H4 (cell line): ENCODE data around the gene SOX13. TPM values are rescaled to one million over a fixed set of nuclear protein-coding genes. Genes with fewer than 3 reads are reported as not detected.
A peak's percentile ranks its signal among the peaks of the same experiment; 100 is the strongest.
"Not testable (repeated sequence)": the region's sequence is repeated elsewhere in the genome, so short reads cannot be mapped to it uniquely, and the experiment has no call there.

Source experiments
- DNase-seq: peaks from one replicate; pipeline ENCODE4 v3.0.0-alpha.2; 2015; ENCODE audit warnings: low spot score
- total RNA-seq: library from RNA; depleted of rRNA; stranded (reverse); fragments of >200 nt; shearing (Covaris generic); gene quantifications from 2 replicates; pipeline ENCODE4 v1.2.3, GENCODE V29; 2014

SOX13 gene
- total RNA-seq, 1 experiment from 2014 or later = 1.4 TPM

DNA sequence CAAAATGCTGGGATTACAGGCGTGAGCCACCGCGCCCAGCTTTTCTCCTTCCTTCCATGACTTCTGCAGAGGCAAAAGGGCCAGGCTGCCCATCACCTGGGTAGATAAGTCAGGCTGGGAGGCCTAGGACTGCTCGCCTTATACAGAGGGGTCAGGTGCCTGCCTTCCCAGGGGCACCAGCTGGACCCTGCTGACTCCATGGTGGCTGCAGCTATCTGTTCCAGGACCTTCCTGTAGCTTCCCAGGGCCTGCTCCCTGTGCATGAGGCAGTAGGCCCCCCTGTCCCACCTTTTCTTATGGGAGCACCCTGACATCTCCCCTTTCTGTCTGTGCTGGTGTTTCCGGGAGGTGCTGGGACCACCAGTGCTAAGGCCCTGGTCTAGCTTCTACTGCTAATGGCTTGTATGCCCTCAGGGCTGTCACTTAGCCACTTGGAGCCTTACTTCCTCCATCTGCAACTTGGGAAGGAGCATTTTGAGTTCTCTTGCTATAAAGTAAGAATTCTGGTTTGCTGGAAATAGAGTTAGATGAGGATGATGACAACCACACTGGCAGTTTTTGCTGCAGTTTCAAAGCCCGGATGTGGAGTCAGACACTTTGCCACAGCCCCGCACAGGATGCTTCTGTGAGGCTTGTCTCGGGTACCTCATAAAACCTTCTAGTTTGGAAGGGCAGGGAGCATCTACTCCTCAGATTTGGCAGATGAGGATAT lies 14.4 kb downstream of the SOX13 start:
- no peak for DNase-seq

GRCh38 chr1:204087893-204088528 lies 15.1 kb downstream of the SOX13 start:
- DNase-seq = no peak

DNA sequence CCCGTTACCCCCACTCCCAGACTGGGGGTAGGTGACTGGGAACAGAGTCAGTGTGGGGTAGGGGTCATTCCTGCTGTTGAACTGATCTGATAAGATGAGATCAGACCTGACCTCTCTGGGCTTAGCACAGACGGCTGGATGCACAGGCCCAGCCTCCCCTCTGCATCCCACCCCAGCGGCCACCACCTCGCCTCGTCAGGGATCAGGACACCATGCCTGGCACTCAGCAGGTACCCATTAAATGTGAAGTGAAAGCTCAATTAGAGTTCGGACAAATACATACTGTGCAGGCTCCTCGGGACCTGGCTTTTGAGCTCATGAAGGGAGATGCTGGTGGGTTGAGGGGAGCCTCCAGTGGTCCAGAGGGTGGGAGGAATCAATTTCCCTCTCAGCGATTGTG lies 15.7 kb downstream of the SOX13 start:
- no peak for DNase-seq

DNA sequence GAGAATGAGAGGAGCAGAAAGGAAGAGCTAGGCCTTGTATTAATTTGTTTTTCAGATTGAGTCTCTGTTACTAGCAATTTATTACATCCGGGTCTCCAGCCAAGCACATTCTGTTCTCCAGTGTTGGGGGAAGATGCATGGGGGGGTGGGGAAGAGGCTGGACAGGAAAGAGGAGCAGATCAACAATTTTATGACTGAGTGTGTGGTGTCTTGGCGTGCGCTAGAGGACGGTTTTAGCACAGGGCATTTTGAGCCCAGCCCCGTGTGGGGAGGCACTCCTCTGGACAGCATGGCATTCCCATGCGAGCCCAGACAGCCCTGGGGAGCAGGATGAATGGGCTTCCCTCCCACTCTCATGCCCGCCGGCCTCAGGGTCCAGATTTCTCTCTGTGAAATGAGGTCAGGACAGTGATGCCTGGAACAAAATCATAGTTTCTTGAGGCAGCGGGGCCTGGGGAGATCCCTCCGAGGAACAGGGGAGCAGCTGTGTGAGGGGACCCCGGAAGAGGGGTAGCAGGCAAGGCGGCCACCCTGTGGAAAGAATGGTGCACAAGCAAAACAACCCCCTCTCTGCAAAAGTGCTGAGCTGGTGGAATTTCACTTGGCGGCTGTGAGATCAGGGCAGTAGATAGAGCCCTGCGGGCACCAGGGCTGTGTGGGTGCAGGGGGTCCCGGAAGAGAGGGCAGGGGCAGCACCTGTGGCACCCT lies 16.3 kb downstream of the SOX13 start:
- no peak for DNase-seq

DNA sequence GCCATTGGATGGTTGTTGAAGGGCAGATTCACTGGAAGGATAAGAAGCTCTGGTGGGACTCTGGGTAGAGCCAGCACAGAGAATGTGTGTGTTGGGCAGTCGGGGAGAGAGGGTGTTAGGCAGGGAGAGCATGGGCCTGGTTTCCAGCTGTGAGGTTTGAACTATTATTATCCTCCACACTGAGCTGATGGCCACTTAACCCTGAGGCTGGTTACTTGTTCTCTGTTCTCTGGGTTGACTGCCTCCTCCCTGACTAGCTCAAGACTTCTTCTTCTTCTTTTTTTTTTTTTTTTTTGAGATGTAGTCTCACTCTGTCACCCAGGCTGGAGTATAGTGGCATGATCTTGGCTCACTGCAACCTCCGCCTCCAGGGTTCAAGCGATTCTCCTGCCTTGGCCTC lies 17.2 kb downstream of the SOX13 start:
- not testable (repeated sequence) for DNase-seq

- DNase-seq = no peak
Measured at GRCh38 chr1:204091066-204091465, 18.2 kb downstream of the SOX13 start.

DNA sequence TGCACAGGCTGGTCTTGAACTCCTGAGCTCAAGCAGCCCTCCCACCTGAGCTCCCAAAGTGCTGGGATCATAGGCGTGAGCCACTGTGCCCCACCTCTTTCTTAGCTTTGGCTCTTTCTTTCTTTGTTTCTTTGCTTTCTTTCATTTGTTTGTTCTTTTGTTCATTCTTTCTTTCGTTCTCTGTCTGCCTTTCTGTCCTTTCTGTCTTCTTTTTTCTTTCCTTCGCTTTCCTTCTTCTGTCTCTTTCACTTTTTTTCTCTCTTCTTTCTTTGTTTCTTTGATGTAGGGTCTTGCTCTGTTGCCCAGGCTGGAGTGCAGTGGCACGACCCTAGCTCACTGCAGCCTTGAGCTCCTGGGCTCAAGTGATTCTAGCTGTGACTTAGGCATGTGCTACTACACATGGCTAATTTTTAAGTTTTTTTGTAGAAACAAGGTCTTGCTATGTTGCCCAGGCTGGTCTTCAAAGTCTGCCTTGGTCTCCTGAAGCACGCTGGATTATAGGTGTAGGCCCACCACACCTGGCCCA lies 18.9 kb downstream of the SOX13 start:
- no peak for DNase-seq

DNA sequence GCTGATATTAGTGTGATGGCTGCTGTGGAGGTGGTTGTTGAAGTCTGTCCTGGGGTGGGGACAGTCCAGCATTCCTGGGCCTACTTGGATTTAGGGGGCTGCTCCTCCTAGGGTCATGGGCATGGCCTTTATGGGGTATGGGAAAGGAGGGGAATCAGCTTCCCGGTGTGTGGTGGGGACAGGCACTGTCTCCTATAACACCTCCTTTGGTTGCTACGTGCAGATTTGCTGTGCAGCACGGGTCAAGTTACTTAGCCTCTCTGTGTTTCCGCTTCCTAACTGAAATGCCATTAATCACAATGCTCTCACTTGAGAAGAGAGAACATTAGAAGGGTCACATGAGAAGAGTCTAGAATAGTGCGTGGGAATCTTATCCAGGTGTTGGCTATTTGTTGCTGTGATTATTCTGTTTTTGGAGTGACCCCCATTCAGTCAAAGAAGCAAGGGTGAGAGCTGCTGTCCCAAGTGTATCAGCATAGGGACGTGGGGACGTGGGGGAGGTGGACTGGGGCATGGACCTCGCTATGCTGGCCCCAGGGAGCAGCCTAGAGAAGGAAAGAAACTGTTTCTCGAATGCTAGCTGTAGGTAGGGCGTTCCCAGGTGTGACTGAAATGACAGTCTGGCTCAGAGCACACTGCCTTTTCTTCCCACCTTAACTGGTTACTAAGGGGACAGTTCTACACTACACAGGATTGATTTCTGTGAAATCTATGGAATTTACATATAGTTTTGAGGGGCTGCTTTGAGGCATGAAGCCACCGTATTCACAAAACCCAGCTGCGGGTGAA lies 19.9 kb downstream of the SOX13 start:
- DNase-seq = no peak

- no peak for DNase-seq
Measured at GRCh38 chr1:204093421-204093717, 20.5 kb downstream of the SOX13 start.

DNA sequence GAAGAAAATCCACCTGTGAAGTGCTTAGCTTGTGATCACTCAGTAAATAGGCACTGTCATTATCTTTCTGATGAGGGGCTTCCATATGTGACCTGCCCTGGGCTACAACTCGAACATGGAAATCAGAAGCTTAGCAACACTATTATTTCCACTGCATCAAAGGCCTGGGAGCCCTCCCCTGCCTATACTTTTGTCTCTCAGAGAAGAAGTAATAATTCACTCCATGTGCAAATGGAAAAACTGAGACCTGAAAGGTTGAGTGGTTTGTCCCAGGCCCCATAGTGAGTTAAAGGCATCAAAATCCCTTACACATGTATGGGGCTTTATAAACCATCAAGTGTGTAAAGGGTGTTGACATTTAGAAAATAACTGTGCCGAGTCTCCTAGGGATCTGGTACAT lies 20.9 kb downstream of the SOX13 start:
- DNase-seq = no peak

GRCh38 chr1:204094313-204094729 lies 21.4 kb downstream of the SOX13 start:
- no peak for DNase-seq

DNA sequence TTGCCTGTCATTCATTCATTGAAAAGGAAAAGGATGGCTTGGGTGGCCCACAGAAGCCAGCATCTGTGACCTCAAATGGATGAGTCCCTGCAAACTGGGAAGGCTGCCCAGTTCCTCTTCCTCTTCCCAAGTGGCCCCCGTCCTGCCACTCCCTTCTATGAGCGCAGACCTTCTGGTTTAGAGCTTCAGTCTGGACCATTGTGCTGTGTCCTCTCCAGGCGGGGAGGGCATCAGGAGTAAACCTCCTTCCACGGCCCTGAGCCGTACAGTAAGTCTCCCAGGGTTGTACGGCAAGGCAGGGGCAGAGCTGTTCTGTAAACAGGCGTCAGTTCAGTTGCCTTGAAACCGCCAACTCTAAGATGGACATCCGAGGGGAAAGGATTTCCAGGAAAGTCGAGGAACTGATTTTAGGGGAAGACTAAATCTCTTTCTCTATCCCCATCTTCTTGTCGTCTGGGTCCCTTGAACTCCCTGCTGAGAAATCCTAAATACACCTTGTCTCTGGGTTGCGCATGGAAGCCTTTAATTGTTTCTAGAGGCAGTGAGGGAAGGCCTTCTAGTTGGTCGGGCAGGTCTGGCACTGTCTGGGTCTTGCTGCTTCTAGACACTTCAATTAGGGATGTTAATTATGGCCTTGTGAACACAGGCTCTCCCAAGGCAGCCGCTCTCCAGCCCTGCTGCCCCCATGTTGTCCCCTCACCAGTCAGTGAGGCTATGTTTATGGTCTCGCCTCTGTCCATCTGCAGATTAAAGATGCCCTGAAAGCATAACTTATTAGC lies 22.1 kb downstream of the SOX13 start:
- DNase-seq = no peak

- no peak for DNase-seq
Measured at GRCh38 chr1:204096931-204097330, 24.0 kb downstream of the SOX13 start.

DNA sequence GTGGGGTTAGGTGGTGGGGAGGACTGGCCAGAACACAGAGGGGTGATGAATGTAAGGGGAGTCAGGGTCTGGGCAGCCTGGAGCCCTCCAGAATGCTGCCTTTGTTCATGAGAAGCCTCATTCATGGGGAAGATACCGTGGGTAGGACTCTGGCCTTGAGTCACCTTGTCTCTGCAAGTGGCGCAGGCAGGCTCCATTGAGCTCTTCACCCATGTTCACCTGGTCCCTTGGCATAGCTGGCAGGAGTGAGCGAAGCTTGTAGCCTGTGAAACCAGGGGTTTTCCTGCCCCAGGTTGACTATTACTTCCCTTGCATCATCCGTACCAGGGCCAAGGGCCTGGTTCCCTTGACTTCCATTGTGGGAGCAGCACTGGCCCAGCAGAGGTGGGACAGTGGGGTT lies 25.8 kb downstream of the SOX13 start:
- no peak for DNase-seq

GRCh38 chr1:204099754-204100153 lies 26.8 kb downstream of the SOX13 start:
- DNase-seq = not testable (repeated sequence)

- no peak for DNase-seq
Measured at GRCh38 chr1:204102029-204102611, 29.2 kb downstream of the SOX13 start.

DNA sequence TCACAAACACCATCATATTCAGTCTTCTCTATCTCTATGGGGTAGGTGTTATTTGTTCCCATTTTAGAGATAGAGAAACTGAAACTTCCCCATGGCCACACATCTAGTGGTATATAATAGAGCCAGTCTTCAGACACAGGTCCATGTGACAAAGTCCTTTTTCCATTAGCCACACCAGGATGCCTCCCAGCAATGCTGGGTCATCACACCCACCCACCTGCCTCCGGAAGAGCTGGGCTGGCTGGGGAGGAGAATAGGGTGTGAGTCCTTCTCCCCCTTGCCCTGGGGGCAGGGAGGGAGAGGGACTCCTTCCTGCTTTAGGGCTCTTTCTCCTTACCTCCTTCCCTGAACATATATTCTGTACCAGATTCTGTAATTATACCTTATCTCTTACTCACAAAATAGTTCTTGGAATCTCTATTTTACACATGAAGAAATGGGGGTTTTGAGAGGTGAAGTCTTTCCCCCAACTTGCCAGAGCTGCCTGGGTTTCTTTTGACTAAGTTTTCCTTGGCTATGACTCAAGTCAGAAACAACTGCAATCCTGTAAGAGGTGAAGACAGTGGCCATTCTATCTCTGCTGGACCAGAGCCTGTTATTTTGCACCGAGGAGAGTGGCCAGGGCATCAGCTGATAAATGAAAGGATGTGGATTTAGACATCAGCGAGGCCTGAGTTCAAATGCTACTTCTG lies 30.0 kb downstream of the SOX13 start:
- no peak for DNase-seq

GRCh38 chr1:204103431-204103741 lies 30.5 kb downstream of the SOX13 start:
- DNase-seq = no peak

- peak; percentile 30 for DNase-seq
Measured at GRCh38 chr1:204104331-204105130, 31.6 kb downstream of the SOX13 start.

GRCh38 chr1:204105131-204105515 lies 32.2 kb downstream of the SOX13 start:
- no peak for DNase-seq
